Stomach (tissue), 4 donors: ENCODE measurements around the gene NRAP.

Source experiments
- CTCF ChIP-seq, 7 experiments: fragments of 450-650 bp in 4 of 7; fragments of 200-600 bp in 3 of 7; sonication (generic) in 3 of 7; IDR thresholded peaks; one replicate each; pipeline ENCODE4 v1.5.1; 2016 to 2019; ENCODE audit warnings: antibody characterized with exemption in 7 of 7, control low read depth in 2 of 7, mild to moderate bottlenecking in 1 of 7
- EP300 ChIP-seq: sonication (generic); formaldehyde crosslinking; IDR thresholded peaks from one replicate; pipeline ENCODE4 v1.6.1; 2017; ENCODE audit warnings: antibody characterized with exemption
- POLR2A ChIP-seq, 4 donors: fragments of 450-650 bp; IDR thresholded peaks; one replicate each; pipeline ENCODE4 v1.6.1; 2016; ENCODE audit warnings: antibody characterized with exemption in 4 of 4, control low read depth in 2 of 4, mild to moderate bottlenecking in 1 of 4, moderate library complexity in 1 of 4
- POLR2AphosphoS5 ChIP-seq, 3 donors: sonication (generic); formaldehyde crosslinking; IDR thresholded peaks; one replicate each; pipeline ENCODE4 v1.6.1; 2016; ENCODE audit warnings: antibody characterized with exemption in 3 of 3

GRCh38 chr10:113589201-113589770 is 74.6 kb downstream of the NRAP start:
- TF ChIP-seq CTCF (IDR thresholded peaks at IDR 0.05) (no peak), POLR2A (IDR thresholded peaks at IDR 0.05) (no peak), POLR2AphosphoS5 (IDR thresholded peaks at IDR 0.05) (no peak), EP300 (no peak)
